GM12892 (cell line): ENCODE data around the gene POLR2H.

Experiments
- DNase-seq: peaks from one replicate; pipeline ENCODE4 v3.0.0; 2011; ENCODE audit not compliant: insufficient read length
- FAIRE-seq: peaks from 2 replicates; lab custom pipeline; 2011; peaks lifted over from hg19 to GRCh38; lab: Jason Lieb, UNC
- POLR2A ChIP-seq: IDR thresholded peaks from 2 replicates; pipeline ENCODE4 v1.6.1; 2011; ENCODE audit warnings: low read depth, low read length, control low read depth
- POLR2AphosphoS5 ChIP-seq: IDR thresholded peaks from 2 replicates; pipeline ENCODE4 v1.6.1; 2011; ENCODE audit warnings: low read depth, low read length, control low read depth
- TAF1 ChIP-seq: IDR thresholded peaks from 2 replicates; pipeline ENCODE4 v1.6.1; 2011; ENCODE audit warnings: low read depth, mild to moderate bottlenecking, control low read depth, low read length, borderline replicate concordance

Gene POLR2H

GRCh38 chr3:184380185-184380626 is 18.7 kb downstream of the POLR2H start:
- no peak for DNase-seq
- FAIRE-seq, result no peak
- TF ChIP-seq TAF1 (no peak), POLR2A (no peak), POLR2AphosphoS5 (no peak)

- DNase-seq (no peak), FAIRE-seq (no peak)
- TF ChIP-seq TAF1 (no peak), POLR2A (no peak), POLR2AphosphoS5 (no peak)
Measured at GRCh38 chr3:184380627-184381260, 19.2 kb downstream of the POLR2H start.

GRCh38 chr3:184381261-184382224 is 20.0 kb downstream of the POLR2H start:
- no peak for FAIRE-seq
- TF ChIP-seq POLR2A, result no peak
- TF ChIP-seq TAF1, result no peak
- no peak for TF ChIP-seq POLR2AphosphoS5
- no peak for DNase-seq

GRCh38 chr3:184382326-184383032 is 21.0 kb downstream of the POLR2H start:
- FAIRE-seq (no peak), DNase-seq (no peak)
- TF ChIP-seq POLR2AphosphoS5, result no peak
- TF ChIP-seq TAF1, result no peak
- no peak for TF ChIP-seq POLR2A

GRCh38 chr3:184383033-184383740 is 21.7 kb downstream of the POLR2H start:
- FAIRE-seq (no peak), DNase-seq (no peak)
- TF ChIP-seq POLR2AphosphoS5 (no peak), POLR2A (no peak)

- FAIRE-seq, result no peak
- no peak for DNase-seq
- TF ChIP-seq TAF1, result no peak
- TF ChIP-seq POLR2A, result no peak
- TF ChIP-seq POLR2AphosphoS5, result no peak
Measured at GRCh38 chr3:184384342-184384741, 22.8 kb downstream of the POLR2H start.

- no peak for FAIRE-seq
- TF ChIP-seq POLR2A, result no peak
- TF ChIP-seq POLR2AphosphoS5, result no peak
- TF ChIP-seq TAF1, result no peak
- no peak for DNase-seq
Measured at GRCh38 chr3:184384856-184385422, 23.4 kb downstream of the POLR2H start.

- no peak for FAIRE-seq
- TF ChIP-seq TAF1 (no peak), POLR2AphosphoS5 (no peak), POLR2A (no peak)
- DNase-seq, result no peak
Measured at GRCh38 chr3:184386047-184386806, 24.7 kb downstream of the POLR2H start.

- no peak for TF ChIP-seq POLR2AphosphoS5
- TF ChIP-seq TAF1, result no peak
- TF ChIP-seq POLR2A, result no peak
- FAIRE-seq (no peak), DNase-seq (no peak)
Measured at GRCh38 chr3:184387174-184387714, 25.7 kb downstream of the POLR2H start.
